SK-N-SH treated with all-trans-retinoic acid at 6 μM for 48 hours (cell line): Measurements from ENCODE around the gene VPS11.

Experiments
- ARNTL ChIP-seq: fragments of 450-650 bp; formaldehyde crosslinking; IDR thresholded peaks from 2 replicates; pipeline ENCODE4 v1.5.0; 2020; ENCODE audit warnings: low read depth, mild to moderate bottlenecking, moderate library complexity, borderline replicate concordance
- BACH2 ChIP-seq: fragments of 250-450 bp; sonication (Bioruptor Pico); IDR thresholded peaks from 2 replicates; pipeline ENCODE4 v1.9.0; 2021; ENCODE audit warnings: mild to moderate bottlenecking, borderline replicate concordance
- CSDC2 ChIP-seq: fragments of 250-450 bp; sonication (Bioruptor Pico); IDR thresholded peaks from 2 replicates; pipeline ENCODE4 v1.5.0; 2020; ENCODE audit warnings: mild to moderate bottlenecking, moderate library complexity
- RARB ChIP-seq: fragments of 250-450 bp; sonication (Bioruptor Pico); IDR thresholded peaks from 2 replicates; pipeline ENCODE4 v1.8.0; 2021; ENCODE audit warnings: mild to moderate bottlenecking, moderate library complexity
- SNAI2 ChIP-seq: fragments of 250-450 bp; sonication (Bioruptor Pico); IDR thresholded peaks from 2 replicates; pipeline ENCODE4 v1.5.0; 2020; ENCODE audit warnings: mild to moderate bottlenecking, moderate library complexity
- ZFP3 ChIP-seq: fragments of 250-450 bp; sonication (Bioruptor Pico); IDR thresholded peaks from 2 replicates; pipeline ENCODE4 v1.5.0; 2020; ENCODE audit warnings: mild to moderate bottlenecking, moderate library complexity
- ZFP30 ChIP-seq: fragments of 450-650 bp; formaldehyde crosslinking; IDR thresholded peaks from 2 replicates; pipeline ENCODE4 v1.5.0; 2022; ENCODE audit warnings: mild to moderate bottlenecking, moderate library complexity
- ZNF565 ChIP-seq: fragments of 450-650 bp; formaldehyde crosslinking; conservative IDR thresholded peaks from 2 replicates; pipeline ENCODE4 v1.5.0; 2020; ENCODE audit warnings: low read depth, mild to moderate bottlenecking, moderate library complexity
- ZNF8 ChIP-seq: fragments of 450-650 bp; formaldehyde crosslinking; IDR thresholded peaks from 2 replicates; pipeline ENCODE4 v1.5.0; 2020; ENCODE audit warnings: mild to moderate bottlenecking, moderate library complexity
- TF ChIP-seq, protein P1 (sequence below): fragments of 250-450 bp; sonication (Bioruptor Pico); IDR thresholded peaks from 2 replicates; pipeline ENCODE4 v1.5.1; 2021; ENCODE audit warnings: mild to moderate bottlenecking, moderate library complexity

DNA sequence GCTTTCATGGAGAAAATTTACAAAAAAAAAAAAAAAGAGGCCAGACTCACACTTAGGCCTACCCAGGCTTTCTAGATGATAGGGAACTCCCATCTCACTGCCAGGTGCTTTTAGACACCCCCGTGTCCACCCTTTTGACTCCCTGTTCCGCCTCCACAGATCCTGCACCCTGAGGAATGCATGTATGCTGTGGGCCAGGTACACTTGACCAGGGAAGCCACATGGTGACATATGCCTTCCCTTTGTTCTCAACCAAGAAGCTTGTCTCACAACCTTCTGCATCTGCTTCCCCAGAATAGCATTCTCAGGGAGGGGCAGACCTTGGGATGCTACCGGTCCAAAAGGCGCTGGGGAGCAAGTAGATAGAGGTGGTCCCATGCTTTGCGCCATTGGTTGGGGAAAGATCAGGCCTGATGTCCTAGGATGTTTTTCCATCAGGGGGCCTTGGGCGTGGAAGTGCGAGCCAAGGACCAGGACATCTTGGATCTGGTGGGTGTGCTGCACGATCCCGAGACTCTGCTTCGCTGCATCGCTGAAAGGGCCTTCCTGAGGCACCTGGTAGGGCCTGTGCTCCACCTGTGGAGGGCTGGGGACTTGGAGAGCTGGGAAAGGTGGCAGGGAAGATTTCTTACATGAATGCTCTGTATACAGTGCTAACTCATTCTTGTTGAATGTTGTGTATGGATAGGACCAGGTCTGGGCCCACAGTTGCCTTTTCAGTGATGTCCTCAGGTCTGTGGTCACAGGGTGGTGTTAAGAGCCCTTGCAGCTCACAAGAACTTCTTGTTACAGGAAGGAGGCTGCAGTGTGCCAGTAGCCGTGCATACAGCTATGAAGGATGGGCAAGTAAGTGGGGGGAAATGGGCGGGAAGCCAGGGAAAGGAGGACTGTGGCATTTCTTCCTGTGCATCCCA, 24.6 kb downstream of the VPS11 start:
- no peak for TF ChIP-seq RARB
- no peak for TF ChIP-seq ZNF8 (CRISPR knock-in tag)
- no peak for TF ChIP-seq BACH2 (CRISPR knock-in tag)
- no peak for TF ChIP-seq CSDC2
- no peak for TF ChIP-seq ZNF565
- TF ChIP-seq ARNTL (CRISPR knock-in tag): no peak
- TF ChIP-seq ZFP3 (CRISPR knock-in tag): no peak
- no peak for TF ChIP-seq ZFP30 (CRISPR knock-in tag)
- TF ChIP-seq, protein P1, sequence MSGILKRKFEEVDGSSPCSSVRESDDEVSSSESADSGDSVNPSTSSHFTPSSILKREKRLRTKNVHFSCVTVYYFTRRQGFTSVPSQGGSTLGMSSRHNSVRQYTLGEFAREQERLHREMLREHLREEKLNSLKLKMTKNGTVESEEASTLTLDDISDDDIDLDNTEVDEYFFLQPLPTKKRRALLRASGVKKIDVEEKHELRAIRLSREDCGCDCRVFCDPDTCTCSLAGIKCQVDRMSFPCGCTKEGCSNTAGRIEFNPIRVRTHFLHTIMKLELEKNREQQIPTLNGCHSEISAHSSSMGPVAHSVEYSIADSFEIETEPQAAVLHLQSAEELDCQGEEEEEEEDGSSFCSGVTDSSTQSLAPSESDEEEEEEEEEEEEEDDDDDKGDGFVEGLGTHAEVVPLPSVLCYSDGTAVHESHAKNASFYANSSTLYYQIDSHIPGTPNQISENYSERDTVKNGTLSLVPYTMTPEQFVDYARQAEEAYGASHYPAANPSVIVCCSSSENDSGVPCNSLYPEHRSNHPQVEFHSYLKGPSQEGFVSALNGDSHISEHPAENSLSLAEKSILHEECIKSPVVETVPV: no peak
- no peak for TF ChIP-seq SNAI2 (CRISPR knock-in tag)
